T follicular helper cell (primary cell): ENCODE results near the gene RHEBL1.

Experiments used
- DNase-seq: peaks from one replicate; pipeline ENCODE4 v3.0.0-alpha.2; 2020; ENCODE audit warnings: low read depth

The RHEBL1 gene

DNA sequence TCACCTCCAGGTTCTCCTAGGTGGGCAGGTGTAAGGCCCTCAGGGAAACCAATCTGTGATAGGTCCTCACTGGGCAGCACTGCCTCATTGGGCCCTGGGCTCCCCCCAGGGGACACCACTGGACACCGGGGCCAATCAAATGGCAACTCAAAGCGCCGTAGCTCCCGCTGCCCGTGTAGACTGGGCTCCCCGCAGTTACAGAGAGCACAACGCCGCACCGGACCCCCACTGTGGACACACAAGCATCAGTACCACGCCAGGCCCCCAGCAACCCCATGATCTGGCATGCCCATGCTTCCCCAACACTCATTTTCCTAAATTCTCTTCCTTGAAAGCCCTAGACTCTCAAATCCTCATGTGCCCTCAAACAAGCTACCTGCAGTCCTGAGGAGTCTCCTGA, 15.3 kb downstream of the RHEBL1 start:
- DNase-seq: no peak

DNA sequence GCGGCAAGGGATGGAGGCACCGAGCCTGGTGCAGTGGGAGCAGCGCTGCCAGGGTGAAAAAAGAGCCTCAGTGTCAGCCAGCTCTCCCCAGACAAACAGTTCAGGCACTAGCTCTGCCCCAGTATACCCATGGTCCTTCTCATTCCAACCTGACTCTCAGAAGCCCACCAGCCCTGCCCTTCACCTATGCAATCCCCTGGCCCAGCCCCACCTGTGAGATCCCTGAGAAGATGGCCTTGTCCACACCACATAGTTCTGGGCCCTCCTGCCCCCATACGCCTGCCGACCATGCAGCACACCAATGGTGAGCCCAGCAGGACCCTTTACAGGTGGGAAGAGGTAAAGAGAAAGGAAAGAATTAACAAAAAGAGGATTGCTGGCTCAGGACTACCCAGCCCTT, 15.7 kb downstream of the RHEBL1 start:
- DNase-seq: no peak

DNA sequence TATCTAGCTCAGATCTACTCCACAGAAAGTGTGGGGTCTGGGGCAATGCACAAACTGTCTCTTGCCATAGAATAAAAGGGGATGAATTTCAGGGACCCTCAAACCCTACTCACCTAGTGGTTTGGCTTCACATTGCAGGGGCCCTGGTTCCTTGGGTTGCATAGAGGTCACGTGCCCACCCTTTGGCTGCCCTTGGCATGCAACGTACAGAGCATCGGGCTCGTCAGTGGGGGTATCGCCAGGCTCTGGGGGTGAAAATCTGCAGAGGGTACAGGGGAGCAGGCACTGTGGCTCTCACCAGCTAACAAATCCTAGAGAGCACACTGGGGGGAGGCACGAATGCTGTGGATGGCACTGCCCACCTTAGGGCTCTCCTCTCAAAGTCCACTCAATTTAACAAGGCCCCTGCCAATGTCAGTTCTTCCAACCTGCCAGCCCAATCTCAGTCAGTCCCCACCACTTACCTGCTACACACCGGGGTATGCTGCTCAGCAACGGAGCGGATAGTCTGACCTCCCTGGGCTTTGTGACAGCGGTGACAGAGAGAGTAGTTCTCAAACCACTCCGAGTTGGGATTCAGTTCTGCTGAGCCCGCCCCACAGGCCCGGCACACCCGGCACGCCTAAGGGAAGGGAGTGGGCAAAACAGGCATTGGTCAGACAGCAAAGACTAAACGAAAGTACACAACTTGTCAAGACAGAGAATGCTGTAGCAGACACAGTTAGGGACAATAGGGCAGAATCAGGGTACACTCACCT, 17.1 kb downstream of the RHEBL1 start:
- no peak for DNase-seq

DNA sequence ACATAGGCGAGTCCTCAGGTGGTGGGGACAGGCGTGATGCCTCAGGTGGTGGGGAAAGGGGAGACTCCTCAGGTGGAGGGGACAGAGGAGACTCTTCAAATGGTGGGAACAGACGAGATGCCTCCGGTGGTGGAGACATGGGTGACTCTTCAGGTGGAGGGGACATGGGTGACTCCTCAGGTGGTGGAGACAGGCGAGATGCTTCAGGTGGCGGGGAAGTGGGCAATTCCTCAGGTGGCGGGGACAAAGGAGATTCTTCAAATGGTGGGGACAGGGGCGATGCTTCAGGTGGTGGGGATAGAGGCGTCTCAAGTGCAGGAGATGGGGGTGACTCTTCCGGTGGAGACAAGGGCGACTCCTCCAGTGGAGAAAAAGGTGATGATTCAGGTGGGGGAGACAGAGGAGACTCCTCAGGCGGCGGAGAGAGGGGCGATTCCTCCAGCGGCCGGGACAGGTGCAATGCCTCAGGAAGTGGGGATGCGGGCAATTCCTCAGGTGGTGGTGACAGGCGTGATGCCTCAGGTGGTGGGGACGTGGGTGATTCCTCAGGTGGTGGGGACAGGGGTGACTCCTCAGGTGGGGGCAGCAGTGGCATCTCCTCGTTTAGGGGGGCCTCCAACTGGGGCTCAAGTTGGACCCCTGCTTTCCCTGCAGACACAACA, 17.9 kb downstream of the RHEBL1 start:
- no peak for DNase-seq

DNA sequence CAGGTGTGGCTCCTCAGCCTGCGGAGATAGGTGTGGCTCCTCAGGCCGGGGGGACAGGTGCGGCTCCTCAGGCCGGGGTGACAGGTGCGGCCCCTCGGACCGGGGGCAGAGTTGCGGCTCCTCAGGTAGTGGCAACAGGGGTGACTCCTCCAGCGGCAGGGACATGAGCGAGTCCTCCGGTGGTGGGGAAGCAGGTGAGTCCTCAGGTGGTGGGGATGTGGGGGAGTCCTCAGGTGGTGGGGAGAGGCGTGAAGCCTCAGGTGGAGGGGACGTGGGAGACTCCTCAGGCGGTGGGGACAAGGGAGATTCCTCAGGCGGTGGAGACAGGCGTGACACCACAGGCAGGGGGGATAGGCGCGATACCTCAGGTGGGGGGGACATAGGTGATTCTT, 18.4 kb downstream of the RHEBL1 start:
- DNase-seq: no peak

DNA sequence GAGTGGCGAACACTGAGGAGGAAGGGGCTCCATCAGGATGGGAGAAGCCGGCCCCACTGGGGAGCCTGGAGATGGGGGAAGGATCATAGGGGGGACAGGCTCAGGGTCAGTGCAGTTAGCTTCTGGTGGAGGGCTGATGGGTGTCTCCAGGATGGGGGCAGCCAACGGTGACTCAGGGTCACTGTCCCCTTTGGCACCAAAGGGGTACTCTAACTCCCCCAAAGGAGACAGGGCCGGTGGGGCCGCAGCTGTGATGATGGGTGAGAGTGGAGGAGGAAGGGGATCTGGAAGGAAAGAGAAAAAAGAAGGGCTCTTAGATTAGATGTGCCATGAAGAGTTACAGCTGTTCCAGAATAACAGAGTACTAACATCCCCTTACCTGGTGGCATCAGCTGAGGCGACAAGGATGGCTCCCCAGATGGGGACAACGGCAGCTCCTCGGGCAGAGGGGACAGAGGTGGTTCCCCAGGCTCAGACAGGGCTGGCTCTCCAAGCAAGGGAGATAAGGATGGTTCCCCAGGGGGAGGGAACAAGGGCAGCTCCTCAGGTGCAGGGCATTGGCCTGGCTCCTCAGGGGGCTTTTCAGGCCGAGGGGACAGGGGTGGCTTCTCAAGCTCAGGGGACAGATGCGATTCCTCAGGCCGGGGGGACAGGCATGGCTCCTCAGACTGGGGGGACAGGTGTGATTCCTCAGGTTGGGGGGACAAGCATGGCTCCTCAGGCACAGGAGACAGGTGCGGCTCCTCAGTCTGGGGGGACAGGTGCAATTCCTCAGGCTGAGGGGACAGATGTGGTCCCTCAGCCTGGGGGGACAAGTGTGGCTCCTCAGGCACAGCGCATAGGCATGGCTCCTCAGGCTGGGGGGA, 19.0 kb downstream of the RHEBL1 start:
- no peak for DNase-seq

DNA sequence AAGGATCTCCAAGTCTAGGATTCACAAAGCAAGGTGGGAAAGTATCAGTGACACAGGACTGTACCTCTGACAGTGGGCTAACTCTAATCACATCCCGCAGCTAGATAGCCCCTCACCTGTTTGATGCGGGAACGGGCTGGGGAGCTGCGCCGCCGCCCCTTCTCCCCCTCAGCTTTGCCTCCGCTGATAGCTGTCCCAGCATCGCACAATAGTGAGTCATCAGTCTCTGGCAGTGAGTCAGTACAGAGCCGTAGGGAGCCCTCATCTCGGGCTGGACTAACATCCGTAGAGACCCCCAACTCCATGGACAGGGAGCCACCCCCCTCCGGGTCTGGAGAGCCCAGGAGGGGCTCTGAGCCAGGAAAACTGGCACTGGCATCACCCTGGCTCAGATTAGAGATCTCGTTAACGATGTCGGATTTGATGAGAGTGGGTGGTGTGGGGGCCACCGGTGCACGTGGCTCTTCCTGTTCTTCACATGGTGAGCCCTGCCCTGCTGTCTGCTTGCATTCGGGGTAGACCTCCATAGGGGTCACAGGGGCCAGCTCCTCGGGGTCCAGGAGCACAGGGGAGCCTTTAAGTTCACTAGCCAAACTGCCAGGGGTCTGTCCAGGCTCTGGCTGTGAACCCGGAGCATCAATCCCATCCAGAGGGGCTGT, 20.1 kb downstream of the RHEBL1 start:
- no peak for DNase-seq

DNA sequence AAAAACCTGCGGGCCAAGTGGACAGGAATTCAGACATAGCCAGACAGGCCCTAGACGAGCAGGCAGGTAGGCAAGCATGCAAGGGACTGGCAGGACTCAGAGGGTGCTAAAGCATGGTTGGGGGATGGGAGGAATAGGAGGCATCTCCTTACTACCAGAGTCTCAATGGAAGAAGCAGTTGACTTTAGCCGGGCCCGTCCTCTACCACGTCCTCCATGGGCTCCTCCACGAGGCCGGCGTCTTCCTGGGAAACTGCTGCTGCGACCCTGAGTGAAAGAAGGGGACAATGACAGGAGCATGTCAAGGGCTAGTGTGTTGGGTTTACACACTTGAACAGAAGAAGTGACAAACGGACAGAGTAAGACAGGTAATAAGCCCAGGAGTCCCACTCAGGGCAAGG, 20.8 kb downstream of the RHEBL1 start:
- no peak for DNase-seq

DNA sequence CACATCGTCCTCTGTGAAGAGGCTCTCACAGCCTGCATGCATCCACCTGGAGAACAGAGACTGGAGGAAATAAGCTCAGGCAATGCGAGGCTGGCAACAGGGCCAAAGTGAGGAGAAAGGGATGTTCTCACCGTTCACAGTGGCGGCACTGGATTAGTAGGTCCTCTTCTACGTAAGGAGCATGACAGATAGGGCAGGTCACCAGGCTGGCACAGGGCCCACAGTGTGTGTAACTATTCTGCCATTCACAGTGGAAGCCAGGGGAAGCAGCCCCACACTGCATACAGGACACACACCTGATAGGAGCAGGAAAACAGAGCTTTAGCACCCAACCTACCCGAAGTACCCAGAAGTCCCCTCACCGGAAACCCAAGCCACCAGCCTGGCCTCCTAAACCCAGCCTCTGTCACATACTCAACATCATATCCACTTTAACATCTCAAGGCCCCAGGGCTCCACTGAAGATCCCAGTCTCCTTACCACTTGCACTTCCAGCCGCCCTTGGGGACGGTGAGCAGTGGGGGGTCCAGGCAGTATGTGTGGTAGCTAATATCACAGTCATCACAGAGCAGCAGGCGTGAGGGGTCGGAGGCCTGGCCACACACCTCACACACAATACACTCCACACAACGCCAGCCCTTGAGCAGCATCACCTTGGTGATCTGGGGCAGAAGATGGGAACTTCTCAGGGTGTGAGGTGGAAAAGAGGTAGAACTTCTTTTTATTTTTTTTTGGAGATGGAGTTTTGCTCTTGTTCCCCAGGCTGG, 23.5 kb downstream of the RHEBL1 start:
- DNase-seq: no peak

DNA sequence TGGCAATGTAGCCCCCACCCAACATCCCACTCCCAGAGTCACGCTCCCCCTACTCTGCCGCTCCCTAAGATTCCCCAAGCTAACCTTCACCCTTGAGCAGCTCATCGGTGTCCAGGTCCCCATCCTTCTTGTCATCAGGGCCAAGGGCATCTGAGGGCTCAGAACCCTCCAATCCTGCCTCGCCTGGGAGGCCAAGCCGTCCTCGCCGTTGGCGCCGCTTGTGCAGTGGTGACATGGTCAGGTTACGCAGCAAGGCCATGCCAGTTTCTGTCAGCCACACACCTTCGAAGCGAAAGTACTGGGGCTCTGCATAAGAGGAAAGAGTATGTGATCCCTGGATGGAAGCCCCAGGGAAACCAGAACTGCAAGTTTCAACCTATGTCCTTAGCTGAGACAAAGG, 25.1 kb downstream of the RHEBL1 start:
- DNase-seq: no peak

DNA sequence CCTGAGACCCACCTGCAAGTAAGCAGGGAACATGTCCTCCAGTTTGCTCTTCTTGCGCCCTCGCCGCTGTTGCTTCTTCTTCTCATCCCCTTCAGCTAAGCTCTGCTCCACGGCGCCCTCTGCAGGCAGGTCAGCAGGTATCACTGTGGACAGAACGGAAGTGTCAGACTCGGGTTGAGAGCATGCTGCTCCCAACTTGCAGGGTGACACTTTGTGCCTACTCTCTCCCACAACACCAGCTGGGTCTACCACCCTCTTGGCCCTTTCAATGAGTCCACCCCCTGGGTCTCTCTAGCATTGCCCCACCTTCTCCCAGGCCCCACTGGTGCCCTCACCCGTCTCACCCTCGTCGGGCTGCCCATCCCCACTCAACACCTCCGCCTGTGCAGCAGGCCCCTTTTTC, 25.9 kb downstream of the RHEBL1 start:
- peak; percentile 74 for DNase-seq

DNA sequence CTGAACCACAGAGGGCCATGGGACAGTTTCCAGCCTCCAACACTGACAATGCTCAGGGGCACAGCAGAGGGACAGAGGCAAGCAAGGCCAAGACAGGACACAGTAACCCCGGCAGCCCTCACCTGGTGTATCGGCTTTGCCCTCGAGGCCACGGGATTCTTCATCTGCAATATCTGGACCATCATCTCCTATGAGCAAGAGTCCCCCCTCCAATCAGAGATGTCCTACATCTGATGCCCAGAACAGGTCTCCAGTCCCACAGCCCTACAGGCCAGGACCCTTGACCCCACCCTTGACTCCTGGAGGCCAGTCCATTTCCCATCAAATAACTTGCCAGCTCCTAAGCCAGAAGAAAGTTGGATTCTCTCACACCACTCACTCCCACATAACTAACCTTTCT, 26.5 kb downstream of the RHEBL1 start:
- DNase-seq: no peak

DNA sequence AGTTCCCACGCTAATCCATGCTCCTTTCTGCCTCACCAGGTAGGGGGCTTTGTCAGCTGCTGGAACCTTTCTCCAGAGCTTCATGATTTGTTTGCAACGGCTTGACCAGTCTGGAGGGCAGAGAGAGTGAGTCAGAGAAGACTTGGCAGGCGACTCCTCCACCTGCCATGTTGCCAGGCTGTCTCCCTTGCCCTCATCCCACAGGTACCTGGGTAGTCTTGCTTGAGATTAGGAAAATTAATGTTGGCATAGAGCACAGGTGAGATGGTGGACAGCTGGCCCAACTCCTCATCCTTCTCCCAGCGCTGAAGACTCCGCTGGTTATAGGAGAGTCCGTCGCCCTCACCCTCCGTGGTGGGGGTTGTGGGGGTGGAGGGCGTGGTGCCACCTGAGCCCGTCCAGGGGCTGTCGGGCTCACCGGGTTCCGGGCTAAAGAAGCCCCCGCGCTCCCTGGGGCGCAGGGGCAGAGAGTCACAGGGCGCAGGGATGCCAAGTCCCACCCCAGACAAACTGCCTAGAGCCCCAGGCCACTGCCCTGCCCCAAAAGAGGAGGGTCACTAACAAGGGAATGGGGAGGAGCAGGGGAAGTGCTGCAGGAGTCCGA, 27.8 kb downstream of the RHEBL1 start:
- DNase-seq: no peak

DNA sequence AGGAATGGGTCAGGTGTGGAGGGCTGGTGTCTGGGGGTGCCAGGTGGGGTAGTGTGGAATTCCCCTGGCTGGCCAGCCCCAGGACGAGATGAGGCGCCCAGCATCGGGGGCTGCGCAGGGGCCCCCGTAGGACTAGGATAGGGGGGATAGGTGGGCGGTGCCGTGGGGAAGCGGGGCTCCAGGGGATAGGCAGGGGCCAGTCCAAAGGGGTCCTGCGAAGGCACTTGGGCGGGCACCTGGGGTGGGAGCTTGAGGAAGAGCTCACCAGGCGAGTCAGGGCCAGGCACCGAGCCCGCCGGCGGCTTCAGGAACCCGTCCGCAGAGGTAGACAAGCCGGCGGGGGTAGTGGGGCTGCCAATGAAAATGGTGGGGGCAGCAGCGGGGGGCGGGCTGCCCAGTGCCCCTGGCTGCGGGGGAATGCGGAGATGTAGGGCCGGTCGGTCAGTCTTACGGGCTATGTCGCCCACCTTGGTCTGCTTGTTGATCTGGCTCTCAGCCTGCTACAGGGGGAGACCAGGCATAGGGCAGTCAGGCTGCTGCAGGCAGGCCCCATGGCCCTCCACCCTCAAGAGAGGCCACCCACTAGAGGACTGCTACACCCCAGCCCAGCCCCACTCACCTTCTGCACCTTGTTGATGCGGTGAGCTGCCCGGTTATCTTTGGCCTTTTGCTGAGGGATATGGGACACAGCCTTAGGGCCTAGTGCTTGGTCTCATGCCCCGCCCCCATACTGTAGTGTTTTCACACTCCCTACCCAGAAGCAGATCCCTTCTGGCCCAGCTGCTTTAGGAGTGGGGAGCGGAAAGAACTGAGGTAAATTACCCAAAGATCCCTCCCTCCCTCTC, 28.5 kb downstream of the RHEBL1 start:
- DNase-seq: no peak

DNA sequence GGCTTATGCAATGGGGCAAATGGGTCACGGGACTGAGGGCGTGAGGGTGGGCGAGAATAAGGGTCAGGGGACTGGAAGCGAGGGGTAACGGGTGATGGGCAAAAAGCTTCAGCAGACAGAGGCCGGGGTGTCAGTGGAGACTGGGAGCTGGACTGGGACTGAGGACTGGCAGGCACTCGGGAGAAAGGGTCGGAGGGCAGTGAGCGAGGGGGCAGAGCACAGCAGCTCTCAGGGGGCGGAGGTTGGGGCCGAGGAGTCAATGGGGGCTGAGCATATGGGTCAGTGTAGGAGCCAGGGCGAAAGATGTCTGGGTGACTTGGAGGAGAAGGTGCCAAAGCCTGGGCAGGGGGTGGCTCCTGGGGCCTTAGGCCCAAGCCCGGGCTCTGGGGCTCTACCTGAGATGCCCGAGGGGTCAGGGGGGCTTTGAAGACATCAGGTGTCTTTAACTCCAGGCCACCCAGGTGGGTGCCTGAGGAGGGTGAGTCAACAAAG, 29.4 kb downstream of the RHEBL1 start:
- DNase-seq: no peak

DNA sequence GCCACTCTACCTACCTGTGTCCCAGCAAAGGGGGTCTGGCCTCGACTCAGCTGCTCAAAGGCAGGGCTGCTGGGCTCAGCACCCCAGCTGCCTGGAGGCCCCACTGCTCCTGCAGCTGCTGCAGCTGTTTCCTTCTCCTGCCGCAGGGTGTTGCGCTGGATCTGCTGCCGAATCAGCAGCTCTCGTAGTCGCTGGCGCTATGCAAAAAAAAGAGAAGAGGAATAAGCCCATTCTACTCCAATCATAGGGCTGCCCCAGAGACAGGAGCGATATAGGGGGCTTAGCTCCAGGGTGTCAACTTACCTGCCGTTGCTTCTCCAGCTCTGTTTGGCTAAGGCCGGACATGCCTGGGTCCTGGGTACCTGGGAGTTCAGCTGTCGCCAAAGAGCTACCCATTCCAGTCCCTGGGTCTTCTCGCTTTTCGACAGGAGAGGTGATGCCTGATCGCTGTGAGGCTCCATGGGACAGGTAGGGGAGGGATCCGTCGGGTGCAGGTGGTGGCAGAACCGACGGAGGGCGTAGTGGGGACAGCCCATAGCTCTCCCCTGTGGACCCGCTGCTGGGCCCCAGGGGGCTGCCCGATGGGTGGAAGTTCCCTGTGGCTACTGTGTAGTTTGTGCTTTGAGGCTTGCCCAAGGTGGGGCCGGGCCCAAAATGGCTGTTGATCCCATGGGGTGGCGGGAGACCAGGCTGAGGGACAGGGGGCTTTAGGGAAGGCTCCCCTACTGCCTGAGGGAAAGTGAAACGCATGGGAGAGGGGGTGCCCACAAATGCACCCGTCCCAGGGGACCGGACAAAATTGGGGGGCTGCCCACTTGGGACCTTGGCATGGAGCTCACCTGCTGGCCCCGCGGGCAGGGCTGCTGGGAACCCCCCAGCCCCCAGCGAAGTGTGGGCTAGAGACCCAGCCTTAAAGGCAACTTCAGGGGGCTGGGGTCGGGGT, 30.1 kb downstream of the RHEBL1 start:
- DNase-seq: no peak

DNA sequence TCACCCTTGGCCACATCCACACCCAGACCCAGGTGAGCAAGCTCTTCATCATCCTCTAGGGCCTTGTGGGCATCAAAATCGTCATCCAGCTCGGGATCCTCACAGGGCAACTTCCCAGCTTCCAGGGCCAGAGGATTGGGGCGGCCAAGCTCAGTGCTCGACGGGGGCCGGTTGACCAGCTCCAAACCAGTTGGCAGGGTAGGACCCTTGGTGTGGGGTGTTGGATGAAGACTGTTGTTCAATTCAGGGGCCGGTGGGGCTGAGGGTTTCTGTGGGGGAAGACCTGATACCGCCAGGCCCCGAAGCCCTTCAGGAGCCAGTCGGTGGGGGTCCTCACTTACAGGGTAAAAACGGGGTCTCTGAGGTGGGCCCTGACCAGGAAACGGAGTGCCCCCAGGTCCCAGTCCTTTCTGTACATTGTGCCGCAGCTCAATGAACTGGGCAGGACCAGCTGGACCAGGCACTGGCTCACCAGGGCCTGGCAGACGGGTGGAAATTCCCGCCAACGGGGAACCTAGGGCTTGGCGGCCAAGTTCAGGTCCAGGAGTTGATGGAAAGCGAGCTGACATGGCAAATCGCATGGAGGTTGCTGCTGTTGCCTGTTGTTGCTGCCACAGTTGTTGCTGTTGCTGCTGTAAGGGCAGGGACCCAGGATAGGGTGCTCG, 31.4 kb downstream of the RHEBL1 start:
- DNase-seq: no peak

DNA sequence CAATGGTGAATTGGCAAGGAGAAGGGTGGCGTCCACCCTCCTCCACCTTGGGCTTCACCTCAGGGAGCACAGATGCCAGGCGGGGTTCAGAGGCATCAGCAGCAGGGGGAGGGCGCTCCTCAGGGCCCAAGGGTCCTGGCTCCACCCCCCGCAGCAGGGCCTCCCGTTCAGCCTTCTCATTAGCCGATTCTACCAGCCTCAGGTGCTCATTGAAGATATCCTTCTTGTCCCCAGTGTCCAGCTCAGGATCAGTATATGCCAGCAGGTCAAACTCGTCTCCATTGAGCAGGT, 31.9 kb downstream of the RHEBL1 start:
- no peak for DNase-seq
